GM18951 (cell line): ENCODE results near the gene CCL7.

Source experiments
- POLR2A ChIP-seq: IDR thresholded peaks from 4 replicates; pipeline ENCODE4 v1.6.1; 2011; ENCODE audit warnings: mild to moderate bottlenecking; ENCODE audit not compliant: insufficient read length, insufficient read depth; ENCODE audit errors: extremely low read depth
- in situ Hi-C: fragments of 300-500 bp; cut with MboI; formaldehyde crosslinking; loops from one replicate; pipeline ENCODE4 v1.12.0; 2022; ENCODE audit warnings: low sequenced_read_pairs, mixed read lengths, inconsistent platforms; ENCODE audit not compliant: unreplicated experiment

The CCL7 gene

GRCh38 chr17:34254146-34254545 lies 15.9 kb upstream of the CCL7 start:
- in situ Hi-C loops: no loop called here
- TF ChIP-seq POLR2A: no peak

GRCh38 chr17:34254651-34255380 lies 15.2 kb upstream of the CCL7 start, which contains the start of gene CCL2:
TSS of gene CCL2 (plus strand) at chr17:34255285. CDS start at chr17:34255350, 65 bp downstream.
- in situ Hi-C loops: no loop called here
- TF ChIP-seq POLR2A: no peak

- TF ChIP-seq POLR2A: no peak
- in situ Hi-C loops: no loop called here
These were observed 14.7 kb upstream of the CCL7 start for GRCh38 chr17:34255381-34255732.

GRCh38 chr17:34255841-34256240 lies 14.2 kb upstream of the CCL7 start:
- in situ Hi-C loops: no loop called here
- TF ChIP-seq POLR2A: no peak

GRCh38 chr17:34257299-34257985 lies 12.6 kb upstream of the CCL7 start:
- in situ Hi-C loops: no loop called here
- no peak for TF ChIP-seq POLR2A

GRCh38 chr17:34257986-34258326 lies 12.1 kb upstream of the CCL7 start:
- no peak for TF ChIP-seq POLR2A
- in situ Hi-C loops: no loop called here

GRCh38 chr17:34259146-34259545 lies 10.9 kb upstream of the CCL7 start:
- TF ChIP-seq POLR2A: no peak
- in situ Hi-C loops: no loop called here

- TF ChIP-seq POLR2A: no peak
- in situ Hi-C loops: no loop called here
These were observed 9.2 kb upstream of the CCL7 start for GRCh38 chr17:34260861-34261260.

- no peak for TF ChIP-seq POLR2A
- in situ Hi-C loops: no loop called here
These were observed 8.3 kb upstream of the CCL7 start for GRCh38 chr17:34261568-34262337.

- in situ Hi-C loops: no loop called here
These were observed 4.3 kb upstream of the CCL7 start for GRCh38 chr17:34265711-34266110.

GRCh38 chr17:34275881-34276280 lies 5.9 kb downstream of the CCL7 start:
- in situ Hi-C loops: no loop called here
- TF ChIP-seq POLR2A: no peak

More at GRCh38 chr17:34265711-34266110, 4.3 kb upstream of the CCL7 start:
- TF ChIP-seq POLR2A: no peak

GRCh38 chr17:34276826-34277225 lies 6.8 kb downstream of the CCL7 start:
- TF ChIP-seq POLR2A: no peak
- in situ Hi-C loops: no loop called here

GRCh38 chr17:34283571-34283970 lies 13.6 kb downstream of the CCL7 start:
- TF ChIP-seq POLR2A: no peak
- in situ Hi-C loops: no loop called here
